GM21619 (cell line): Measurements from ENCODE around the gene PAX8.
"Not testable (repeated sequence)": the region's sequence is repeated elsewhere in the genome, so short reads cannot be mapped to it uniquely, and the experiment has no call there.

ENCODE experiments used
- ATAC-seq: cut with Tn5 transposase; IDR thresholded peaks from one replicate; pipeline ENCODE4 v1.9.1; 2021; ENCODE audit not compliant: unreplicated experiment

The PAX8 gene

GRCh38 chr2:113278742-113279139, at the start of gene PAX8:
Gene PAX8 (minus strand): TSS chr2:113278921. CDS start chr2:113278394, 527 bp downstream.
- ATAC-seq: no peak

- no peak for ATAC-seq
These were observed 49.3 kb upstream of the PAX8 start for GRCh38 chr2:113328043-113328442.

GRCh38 chr2:113325161-113325731, 46.5 kb upstream of the PAX8 start:
- not testable (repeated sequence) for ATAC-seq

GRCh38 chr2:113324684-113325160, 46.0 kb upstream of the PAX8 start:
- no peak for ATAC-seq

- ATAC-seq: not testable (repeated sequence)
These were observed 44.4 kb upstream of the PAX8 start for GRCh38 chr2:113323129-113323528.

- ATAC-seq: not testable (repeated sequence)
These were observed 41.4 kb upstream of the PAX8 start for GRCh38 chr2:113320106-113320505.

- not testable (repeated sequence) for ATAC-seq
These were observed 40.2 kb upstream of the PAX8 start for GRCh38 chr2:113318941-113319340.

- ATAC-seq: no peak
These were observed 37.4 kb upstream of the PAX8 start for GRCh38 chr2:113316085-113316484.

GRCh38 chr2:113314663-113315062, 35.9 kb upstream of the PAX8 start:
- ATAC-seq: not testable (repeated sequence)

GRCh38 chr2:113314176-113314575, 35.5 kb upstream of the PAX8 start:
- ATAC-seq: not testable (repeated sequence)

- not testable (repeated sequence) for ATAC-seq
These were observed 33.1 kb upstream of the PAX8 start for GRCh38 chr2:113311781-113312180.

- not testable (repeated sequence) for ATAC-seq
These were observed 32.5 kb upstream of the PAX8 start for GRCh38 chr2:113311191-113311590.

GRCh38 chr2:113309655-113310387, 31.1 kb upstream of the PAX8 start:
- no peak for ATAC-seq

- not testable (repeated sequence) for ATAC-seq
These were observed 30.1 kb upstream of the PAX8 start for GRCh38 chr2:113308784-113309183.

- ATAC-seq: not testable (repeated sequence)
These were observed 27.5 kb upstream of the PAX8 start for GRCh38 chr2:113306207-113306606.

GRCh38 chr2:113305749-113306148, 27.0 kb upstream of the PAX8 start:
- not testable (repeated sequence) for ATAC-seq

GRCh38 chr2:113305146-113305545, 26.4 kb upstream of the PAX8 start:
- ATAC-seq: no peak

- no peak for ATAC-seq
These were observed 26.0 kb upstream of the PAX8 start for GRCh38 chr2:113304702-113305101.

GRCh38 chr2:113302216-113302980, 23.7 kb upstream of the PAX8 start:
- ATAC-seq: not testable (repeated sequence)

GRCh38 chr2:113300281-113300680, 21.6 kb upstream of the PAX8 start:
- ATAC-seq: no peak

GRCh38 chr2:113298176-113298575, 19.5 kb upstream of the PAX8 start:
- ATAC-seq: no peak

- not testable (repeated sequence) for ATAC-seq
These were observed 18.9 kb upstream of the PAX8 start for GRCh38 chr2:113297590-113297989.
